Ovary (tissue), 9 donors: ENCODE results near the gene CCBE1. TPM values are rescaled to one million over a fixed set of nuclear protein-coding genes. Genes with fewer than 3 reads are reported as not detected.

Experiments used
- DNase-seq, 5 donors: peaks; one replicate each; pipeline ENCODE4 v3.0.0-alpha.2; 2019 to 2020
- H3K27ac ChIP-seq, 2 donors: fragments of 200-600 bp; one replicate each; pipeline versions ENCODE4 v1.5.1 to v1.8.0; 2019 to 2022
- H3K27me3 ChIP-seq: fragments of 200-600 bp; one replicate; pipeline ENCODE4 v1.8.0; 2022
- H3K36me3 ChIP-seq: fragments of 200-600 bp; sonication (generic); one replicate; pipeline ENCODE4 v1.5.1; 2019
- H3K4me1 ChIP-seq: one replicate; pipeline ENCODE4 v1.8.1; 2013; ENCODE audit warnings: mild to moderate bottlenecking, moderate library complexity; ENCODE audit not compliant: insufficient read depth
- H3K4me3 ChIP-seq: fragments of 200-600 bp; sonication (generic); one replicate; pipeline ENCODE4 v1.5.1; 2017
- H3K9me3 ChIP-seq, 2 donors: fragments of 200-600 bp in 1 of 2; sonication (generic) in 1 of 2; one replicate each; pipeline versions ENCODE4 v1.5.1 to v1.8.1; 2013 to 2019; ENCODE audit warnings: mild to moderate bottlenecking in 1 of 2, moderate library complexity in 1 of 2
- CTCF ChIP-seq, 3 donors: fragments of 450-650 bp in 2 of 3; fragments of 200-600 bp in 1 of 3; IDR thresholded peaks; one replicate each; pipeline versions ENCODE4 v1.5.1 to v1.8.0; 2016 to 2022; ENCODE audit warnings: antibody characterized with exemption in 3 of 3, mild to moderate bottlenecking in 1 of 3
- EP300 ChIP-seq: sonication (generic); formaldehyde crosslinking; IDR thresholded peaks from one replicate; pipeline ENCODE4 v1.6.1; 2017; ENCODE audit warnings: antibody characterized with exemption
- POLR2A ChIP-seq: fragments of 450-650 bp; IDR thresholded peaks from one replicate; pipeline ENCODE4 v1.6.1; 2017; ENCODE audit warnings: antibody characterized with exemption, mild to moderate bottlenecking, moderate library complexity
- WGBS, 3 donors: extraction: QIAGEN DNeasy Blood & Tissue Kit in 1 of 3; methylation state at CpG; one replicate each; pipeline versions ENCODE4 v1.1.5 to v1.1.7; 2013 to 2017; 5-methylcytosine and 5-hydroxymethylcytosine counted together
- intact Hi-C, 4 donors: fragments of 100-400 bp; cut with DNase I; formaldehyde crosslinking; loops; one replicate each; pipeline versions ENCODE4 v1.11.0 to v1.15.1; 2022 to 2023
- polyA plus RNA-seq, 2 donors: library from polyadenylated mRNA; stranded (reverse); fragments of 200-250 nt in 1 of 2; fragments of 350-450 nt in 1 of 2; fragmentation: Illumina TruSeq in 1 of 2; extraction: RNeasy Lipid Tissue Mini Kit (QIAGEN cat#74804) in 1 of 2; gene quantifications; one replicate each; pipeline ENCODE4 v1.2.3, GENCODE V29; 2013 to 2014
- total RNA-seq, 7 donors: library from RNA; depleted of rRNA in 2 of 7; stranded (reverse); fragments of >200 nt in 2 of 7; fragmentation: NEBNext Ultra II Directional in 3 of 7; extraction: Animal tissue kit (Norgen Biotek cat#: 25700) in 3 of 7; gene quantifications; one replicate each; pipeline versions ENCODE4 v1.1.0 to v1.2.4, GENCODE V29; 2016 to 2023
- donor health status: DM: no; HTN: no; CAD: no; lungs with moderate emphysema.
- donor health status: DM: no; HTN: no; CAD: no.
- donor health status: Bipolar disorder and iron deficiency.
- donor health status: DM: yes; HTN: yes; CAD: no.
- donor health status: DM: no; HTN: no; CAD: no.
- donor health status: DM: yes; HTN: yes; CAD: no.

CCBE1 gene
- total and polyA plus RNA-seq, 9 donors = 15.9 to 109 (median 43.9) TPM

- intact Hi-C loops = no loop called here
- H3K4me3 ChIP-seq = no peak overlapping the region
- DNase-seq = no peak
- TF ChIP-seq CTCF (IDR thresholded peaks at IDR 0.05) (no peak), POLR2A (no peak), EP300 (no peak)
- no peaks in the 10 kb centered on the region for H3K27me3 ChIP-seq
- peaks cover 13% of the 10 kb centered on the region for H3K4me1 ChIP-seq
- 81 to 83% (median 82%) methylated on average over 6 of the region's 6 CpGs for WGBS, 3 donors
- H3K9me3 ChIP-seq = no peaks in the 10 kb centered on the region
- H3K36me3 ChIP-seq = no peaks in the 10 kb centered on the region
- H3K27ac ChIP-seq = no peak overlapping the region
These were observed 127.0 kb downstream of the CCBE1 start for GRCh38 chr18:59570101-59570775.

- H3K36me3 ChIP-seq = no peaks in the 10 kb centered on the region
- intact Hi-C loops = no loop called here
- no peak for DNase-seq
- WGBS, 3 donors = 7 to 13% (median 11%) methylated on average over 1 of the region's 1 CpG
- H3K27me3 ChIP-seq = no peaks in the 10 kb centered on the region
- TF ChIP-seq CTCF (IDR thresholded peaks at IDR 0.05) (no peak), POLR2A (no peak), EP300 (no peak)
- no peaks in the 10 kb centered on the region for H3K9me3 ChIP-seq
- no peak overlapping the region for H3K27ac ChIP-seq
- H3K4me1 ChIP-seq = peaks cover 12% of the 10 kb centered on the region
- H3K4me3 ChIP-seq = no peak overlapping the region
These were observed 127.8 kb downstream of the CCBE1 start for GRCh38 chr18:59569390-59569791.

- intact Hi-C loops = no loop called here
- DNase-seq = no peak
- 69 to 83% (median 75%) methylated on average over 6 of the region's 6 CpGs for WGBS, 3 donors
- Histone ChIP-seq H3K4me1 (peaks cover 12% of the 10 kb centered on the region), H3K9me3 (no peaks in the 10 kb centered on the region), H3K27ac (peak overlapping the region in 1 of 2 donors; percentile 56), H3K4me3 (no peak overlapping the region), H3K36me3 (no peaks in the 10 kb centered on the region), H3K27me3 (no peaks in the 10 kb centered on the region)
- no peak for TF ChIP-seq CTCF (IDR thresholded peaks at IDR 0.05)
- no peak for TF ChIP-seq EP300
- no peak for TF ChIP-seq POLR2A
These were observed 129.8 kb downstream of the CCBE1 start for GRCh38 chr18:59567431-59567830.

- WGBS, 3 donors = 4 to 7% (median 5%) methylated on average over 4 of the region's 4 CpGs
- H3K9me3 ChIP-seq = no peaks in the 10 kb centered on the region
- TF ChIP-seq EP300 = no peak
- no peak for TF ChIP-seq CTCF (IDR thresholded peaks at IDR 0.05)
- no peak for TF ChIP-seq POLR2A
- peak overlapping the region in 1 of 2 donors; percentile 56 for H3K27ac ChIP-seq
- H3K36me3 ChIP-seq = no peaks in the 10 kb centered on the region
- no peak for DNase-seq
- H3K4me3 ChIP-seq = no peak overlapping the region
- H3K27me3 ChIP-seq = no peaks in the 10 kb centered on the region
- intact Hi-C loops = no loop called here
- peaks cover 17% of the 10 kb centered on the region for H3K4me1 ChIP-seq
These were observed 130.7 kb downstream of the CCBE1 start for GRCh38 chr18:59566533-59566971.
